Stromal cell of bone marrow (primary cell): ENCODE results near the gene WDR5.
A peak's percentile ranks its signal among the peaks of the same experiment; 100 is the strongest.

Experiments used
- DNase-seq: peaks from one replicate; pipeline ENCODE4 v3.0.0-alpha.2; 2012; ENCODE audit warnings: low read depth

WDR5 gene

GRCh38 chr9:134174526-134175290, 38.8 kb downstream of the WDR5 start:
- no peak for DNase-seq

- no peak for DNase-seq
Observed at GRCh38 chr9:134175291-134175807, 39.5 kb downstream of the WDR5 start.

- no peak for DNase-seq
Observed at GRCh38 chr9:134175808-134176598, 40.1 kb downstream of the WDR5 start.

DNA sequence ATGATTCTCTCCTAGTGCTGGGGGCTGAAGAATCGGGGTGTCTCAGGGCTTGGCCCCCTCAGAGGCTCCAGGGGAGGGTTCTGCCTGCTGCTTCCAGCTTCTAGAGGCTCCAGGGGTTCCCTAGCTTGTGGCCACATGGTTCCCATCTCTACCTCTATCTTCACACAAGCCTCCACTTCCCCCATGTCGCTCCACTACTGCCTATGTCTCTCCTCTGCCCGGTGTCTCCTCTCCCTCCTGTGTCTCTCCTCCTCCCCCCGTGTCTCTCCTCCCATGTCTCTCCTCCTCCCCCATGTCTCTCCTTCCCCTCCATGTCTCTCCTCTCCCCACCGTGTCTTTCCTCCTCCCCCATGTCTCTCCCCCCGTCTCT, 40.7 kb downstream of the WDR5 start:
- DNase-seq, result no peak

DNA sequence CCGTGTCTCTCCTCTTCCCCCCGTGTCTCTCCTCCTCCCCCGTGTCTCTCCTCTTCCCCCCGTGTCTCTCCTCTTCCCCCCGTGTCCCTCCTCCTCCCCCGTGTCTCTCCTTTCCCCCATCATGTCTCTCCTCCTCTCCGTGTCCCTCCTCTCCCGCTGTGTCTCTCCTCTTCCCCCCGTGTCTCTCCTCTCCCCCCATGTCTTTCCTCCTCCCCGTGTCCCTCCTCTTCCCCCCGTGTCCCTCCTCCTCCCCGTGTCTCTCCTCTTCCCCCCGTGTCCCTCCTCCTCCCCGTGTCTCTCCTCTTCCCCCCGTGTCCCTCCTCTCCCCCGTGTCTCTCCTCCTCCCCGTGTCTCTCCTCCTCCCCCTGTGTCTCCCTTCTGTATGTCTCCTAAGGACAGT, 41.3 kb downstream of the WDR5 start:
- DNase-seq, result no peak

DNA sequence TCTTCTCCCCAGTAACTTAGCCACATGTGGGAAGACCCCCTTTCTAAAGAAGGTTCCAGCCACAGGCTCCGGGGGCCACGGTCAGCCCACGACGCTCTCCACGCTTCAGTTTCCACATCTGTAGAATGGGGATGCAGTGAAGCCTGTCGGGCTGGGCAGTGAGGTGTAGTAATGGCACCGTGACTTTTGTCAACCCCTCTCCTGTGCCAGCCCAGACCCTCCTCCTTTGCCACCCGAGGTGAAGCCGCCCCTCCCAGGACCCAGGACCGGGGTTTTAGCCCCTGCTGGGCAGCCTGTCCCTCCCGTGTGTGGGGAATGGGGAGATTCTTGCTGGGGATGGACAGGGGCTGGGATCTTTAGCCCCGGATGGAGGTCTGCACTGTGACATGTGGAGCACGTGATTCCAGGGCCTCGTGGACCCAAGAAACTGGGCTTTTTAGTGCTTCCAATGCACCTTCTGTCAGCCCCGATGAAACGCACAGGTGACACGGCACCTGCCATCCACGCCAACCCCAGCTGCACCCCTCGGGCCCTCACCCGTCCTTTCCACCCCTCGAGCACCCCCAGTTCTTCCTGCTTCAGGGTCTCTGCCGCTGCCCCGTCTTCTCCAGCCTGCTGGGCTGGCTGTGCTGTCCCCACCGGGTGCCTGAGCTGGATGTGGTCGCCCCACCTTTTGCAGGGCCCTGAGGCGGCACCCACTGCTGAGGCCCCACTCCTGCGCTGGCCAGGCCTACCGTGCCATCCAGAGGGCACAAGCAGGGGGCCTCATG, 41.9 kb downstream of the WDR5 start:
- DNase-seq, result no peak

DNA sequence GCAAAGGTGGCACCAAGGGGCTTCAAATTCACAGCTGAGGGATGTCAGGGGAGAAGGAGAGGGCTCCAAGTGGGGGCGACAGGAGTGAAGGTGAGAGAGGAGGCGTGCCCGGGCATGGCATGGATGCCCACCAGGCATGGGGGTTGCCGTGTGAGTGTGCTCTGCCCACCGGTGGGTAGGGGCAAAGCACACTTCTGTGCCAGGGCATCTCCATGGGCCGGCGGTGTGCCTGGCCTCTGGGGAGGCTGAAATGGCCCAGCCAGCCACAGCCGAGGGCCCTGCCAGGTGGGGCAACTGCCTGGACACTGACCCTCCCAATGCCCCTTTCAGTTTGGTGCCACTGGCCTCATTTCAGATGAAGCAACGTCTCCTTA, 42.5 kb downstream of the WDR5 start:
- no peak for DNase-seq

DNA sequence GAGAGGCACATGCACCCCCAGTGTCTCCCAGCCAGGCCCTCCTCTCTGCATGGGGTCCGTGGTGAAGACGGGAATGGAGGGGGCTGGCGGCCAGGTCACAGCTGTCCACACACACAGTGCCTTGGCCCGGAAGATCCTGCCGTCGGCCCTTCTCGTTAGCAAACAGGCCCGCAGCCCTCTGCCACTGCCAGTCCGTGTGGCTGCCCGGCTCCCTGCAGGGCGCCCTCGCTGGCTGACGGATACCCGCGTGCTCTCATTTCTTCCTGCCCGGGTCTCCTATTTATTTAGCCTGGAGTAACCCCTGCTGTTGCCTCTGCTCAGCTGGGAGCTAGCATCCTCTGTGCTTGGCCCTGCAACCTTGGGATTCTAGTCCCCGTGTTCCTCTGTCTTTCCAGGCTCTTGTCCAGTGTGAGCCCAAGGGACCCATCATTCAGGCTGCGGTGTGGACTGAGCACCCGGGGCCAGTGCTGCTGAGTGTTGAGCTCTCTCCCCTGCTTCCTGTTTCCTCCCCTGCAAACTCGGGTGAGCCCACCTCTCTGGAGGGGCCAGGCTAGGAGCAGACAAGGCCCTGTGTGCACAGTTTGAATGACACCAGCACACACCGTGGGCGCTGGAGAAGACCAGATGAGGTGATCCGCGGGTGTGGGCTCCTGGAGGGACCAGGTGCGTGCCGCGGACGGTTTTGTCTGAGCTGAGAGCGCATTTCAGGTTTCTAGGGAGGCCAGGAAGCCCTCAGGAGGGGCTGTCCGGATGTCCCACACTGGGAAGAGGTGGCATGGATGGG, 43.1 kb downstream of the WDR5 start:
- DNase-seq, result peak; percentile 78

- no peak for DNase-seq
Observed at GRCh38 chr9:134179595-134179917, 43.7 kb downstream of the WDR5 start.

DNA sequence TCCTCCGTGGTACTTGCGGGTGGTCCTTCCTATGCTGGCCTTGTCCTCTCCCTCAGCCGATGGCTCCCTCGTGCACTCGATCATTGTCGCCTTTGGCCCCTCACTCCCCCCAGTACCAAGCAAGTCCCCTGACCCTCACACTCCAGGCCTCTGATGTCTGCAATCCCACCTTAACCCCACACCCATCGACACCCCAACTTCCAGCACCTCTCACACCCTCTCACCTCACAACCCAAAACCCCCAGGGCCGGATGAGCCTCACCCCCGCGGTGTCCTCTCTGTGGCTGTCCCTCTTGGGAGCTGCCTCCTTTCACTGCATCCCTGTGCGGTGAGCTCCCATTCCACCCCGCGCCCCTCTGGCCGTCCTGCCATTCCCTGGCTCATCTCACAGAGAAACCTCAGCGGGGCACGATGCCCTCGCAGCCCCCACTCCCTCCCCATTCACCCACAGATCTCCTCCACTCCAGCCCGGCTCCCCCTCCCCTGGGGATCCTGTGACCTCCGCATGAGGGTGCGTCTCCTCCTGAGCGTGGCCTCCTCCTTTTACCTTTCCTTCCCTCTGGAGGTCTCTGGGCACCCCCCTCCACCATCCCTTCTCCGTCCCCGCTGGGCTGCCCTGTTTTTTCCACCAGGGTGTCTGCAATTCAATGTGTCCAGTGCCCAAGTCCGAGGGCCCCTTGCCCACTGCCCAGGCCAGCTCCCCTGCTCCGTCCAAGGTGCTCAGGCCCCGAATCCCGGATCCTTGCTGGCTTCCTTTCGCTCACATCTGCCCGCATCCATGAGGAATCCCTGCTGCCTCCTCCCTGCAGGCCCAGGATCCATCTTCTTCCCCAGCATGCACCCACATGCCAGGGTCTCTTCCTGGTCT, 44.3 kb downstream of the WDR5 start:
- DNase-seq, result no peak

GRCh38 chr9:134180786-134181647, 45.1 kb downstream of the WDR5 start:
- no peak for DNase-seq

DNA sequence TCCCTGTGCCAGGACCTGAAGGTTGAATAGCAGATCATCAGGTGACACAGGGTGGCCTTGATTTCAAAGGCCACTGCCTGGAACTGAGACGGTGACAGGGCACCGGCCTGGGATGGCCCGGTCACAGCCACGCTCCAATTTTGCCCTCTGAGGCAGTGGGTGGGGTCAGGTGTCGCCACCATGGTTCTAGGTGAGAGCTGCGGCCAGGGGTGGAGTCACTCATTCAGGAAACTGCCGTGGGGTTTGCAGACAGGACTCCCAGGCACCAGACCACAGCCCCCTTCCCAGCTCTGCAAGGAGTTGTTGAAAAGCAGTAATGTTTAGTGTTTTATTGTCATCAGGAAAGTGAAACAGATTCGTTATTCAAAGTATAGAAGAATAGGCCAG, 45.8 kb downstream of the WDR5 start:
- no peak for DNase-seq

DNA sequence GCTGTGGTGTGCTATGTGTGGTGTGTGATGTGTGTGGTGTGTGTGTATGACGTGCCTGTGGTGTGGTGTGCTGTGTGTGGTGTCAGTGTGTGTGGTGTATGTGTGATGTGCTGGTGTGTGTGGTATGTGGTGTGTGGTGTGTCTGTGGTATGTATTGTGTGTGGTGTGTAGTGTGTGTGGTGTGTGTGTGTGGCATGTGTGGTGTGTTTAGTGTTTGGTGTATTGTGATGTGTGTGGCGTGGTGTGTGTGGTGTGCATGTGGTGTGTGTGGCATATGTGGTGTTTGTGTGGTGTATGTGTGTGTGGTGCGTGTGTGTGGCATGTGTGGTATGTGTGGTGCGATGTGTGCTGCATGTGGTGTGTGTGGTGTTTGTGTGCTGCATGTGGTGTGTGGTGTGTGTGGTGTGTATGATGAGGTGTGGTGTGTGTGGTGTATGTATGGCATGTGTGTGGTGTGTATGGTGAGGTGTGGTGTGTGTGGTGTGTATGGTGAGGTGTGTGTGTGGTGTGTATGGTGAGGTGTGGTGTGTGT, 46.7 kb downstream of the WDR5 start:
- DNase-seq, result no peak

GRCh38 chr9:134185536-134186011, 49.7 kb downstream of the WDR5 start:
- DNase-seq, result no peak

DNA sequence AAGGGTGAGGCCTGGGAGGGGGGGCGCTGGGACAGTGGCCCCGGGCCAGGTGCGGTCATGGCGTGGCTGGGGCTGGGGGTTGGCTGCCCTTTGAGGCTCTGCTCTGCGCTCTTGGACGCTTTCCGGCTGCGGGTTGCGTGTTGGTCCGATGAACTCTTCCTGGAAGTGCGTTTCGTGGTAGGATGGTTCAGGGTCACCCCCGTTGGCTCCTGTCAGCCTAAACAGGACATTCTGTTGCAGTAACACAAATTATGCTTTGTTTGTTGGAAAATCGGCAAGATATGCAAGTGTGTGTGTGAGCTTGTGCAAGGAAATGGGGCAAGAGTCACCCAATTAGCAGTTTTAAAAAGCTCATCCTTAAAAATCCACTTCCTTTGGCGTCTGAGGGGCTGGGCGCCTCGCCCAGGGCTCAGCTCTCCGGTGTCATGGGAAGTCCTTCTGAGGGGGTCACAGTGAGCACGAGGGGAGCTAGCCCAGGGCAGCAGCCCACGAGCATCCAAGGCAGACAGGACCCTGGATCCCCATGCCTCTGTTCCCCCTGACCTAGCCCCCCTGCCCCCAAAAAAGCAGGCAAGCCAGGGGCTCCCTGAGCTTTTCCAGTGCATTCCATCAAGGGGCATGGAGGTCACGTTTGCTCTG, 50.7 kb downstream of the WDR5 start:
- DNase-seq, result no peak

- no peak for DNase-seq
Observed at GRCh38 chr9:134187110-134187531, 51.2 kb downstream of the WDR5 start.

- DNase-seq, result no peak
Observed at GRCh38 chr9:134187891-134188385, 52.1 kb downstream of the WDR5 start.

GRCh38 chr9:134188386-134189144, 52.7 kb downstream of the WDR5 start:
- no peak for DNase-seq
